Measurements from ENCODE around the gene VPS29. TPM values are rescaled to one million over a fixed set of nuclear protein-coding genes. Genes with fewer than 3 reads are reported as not detected.

Gene VPS29
- total and polyA plus RNA-seq, 2 experiments from 2014 or later = 39.1 to 115 TPM

DNA sequence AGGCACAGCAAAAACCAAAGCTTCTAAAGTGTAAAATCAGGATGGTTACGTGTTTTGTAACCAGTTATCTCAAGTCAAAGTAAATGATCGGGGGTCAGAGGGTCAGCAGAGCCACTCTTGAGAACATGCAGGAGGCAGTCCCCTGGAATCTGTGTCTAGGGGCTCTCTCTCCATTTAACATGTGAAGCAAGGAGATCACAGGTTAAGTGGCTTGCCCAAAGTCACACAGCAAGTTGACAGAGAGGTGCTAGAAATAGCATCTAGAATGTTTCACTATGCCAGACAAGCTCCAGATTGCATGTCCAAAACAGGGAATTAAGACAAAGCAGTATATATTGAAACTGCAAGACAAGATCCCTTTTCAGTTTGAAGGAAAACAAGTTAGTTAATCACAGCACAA is 47.8 kb upstream of the VPS29 start (continued):
- TF ChIP-seq, protein P1, sequence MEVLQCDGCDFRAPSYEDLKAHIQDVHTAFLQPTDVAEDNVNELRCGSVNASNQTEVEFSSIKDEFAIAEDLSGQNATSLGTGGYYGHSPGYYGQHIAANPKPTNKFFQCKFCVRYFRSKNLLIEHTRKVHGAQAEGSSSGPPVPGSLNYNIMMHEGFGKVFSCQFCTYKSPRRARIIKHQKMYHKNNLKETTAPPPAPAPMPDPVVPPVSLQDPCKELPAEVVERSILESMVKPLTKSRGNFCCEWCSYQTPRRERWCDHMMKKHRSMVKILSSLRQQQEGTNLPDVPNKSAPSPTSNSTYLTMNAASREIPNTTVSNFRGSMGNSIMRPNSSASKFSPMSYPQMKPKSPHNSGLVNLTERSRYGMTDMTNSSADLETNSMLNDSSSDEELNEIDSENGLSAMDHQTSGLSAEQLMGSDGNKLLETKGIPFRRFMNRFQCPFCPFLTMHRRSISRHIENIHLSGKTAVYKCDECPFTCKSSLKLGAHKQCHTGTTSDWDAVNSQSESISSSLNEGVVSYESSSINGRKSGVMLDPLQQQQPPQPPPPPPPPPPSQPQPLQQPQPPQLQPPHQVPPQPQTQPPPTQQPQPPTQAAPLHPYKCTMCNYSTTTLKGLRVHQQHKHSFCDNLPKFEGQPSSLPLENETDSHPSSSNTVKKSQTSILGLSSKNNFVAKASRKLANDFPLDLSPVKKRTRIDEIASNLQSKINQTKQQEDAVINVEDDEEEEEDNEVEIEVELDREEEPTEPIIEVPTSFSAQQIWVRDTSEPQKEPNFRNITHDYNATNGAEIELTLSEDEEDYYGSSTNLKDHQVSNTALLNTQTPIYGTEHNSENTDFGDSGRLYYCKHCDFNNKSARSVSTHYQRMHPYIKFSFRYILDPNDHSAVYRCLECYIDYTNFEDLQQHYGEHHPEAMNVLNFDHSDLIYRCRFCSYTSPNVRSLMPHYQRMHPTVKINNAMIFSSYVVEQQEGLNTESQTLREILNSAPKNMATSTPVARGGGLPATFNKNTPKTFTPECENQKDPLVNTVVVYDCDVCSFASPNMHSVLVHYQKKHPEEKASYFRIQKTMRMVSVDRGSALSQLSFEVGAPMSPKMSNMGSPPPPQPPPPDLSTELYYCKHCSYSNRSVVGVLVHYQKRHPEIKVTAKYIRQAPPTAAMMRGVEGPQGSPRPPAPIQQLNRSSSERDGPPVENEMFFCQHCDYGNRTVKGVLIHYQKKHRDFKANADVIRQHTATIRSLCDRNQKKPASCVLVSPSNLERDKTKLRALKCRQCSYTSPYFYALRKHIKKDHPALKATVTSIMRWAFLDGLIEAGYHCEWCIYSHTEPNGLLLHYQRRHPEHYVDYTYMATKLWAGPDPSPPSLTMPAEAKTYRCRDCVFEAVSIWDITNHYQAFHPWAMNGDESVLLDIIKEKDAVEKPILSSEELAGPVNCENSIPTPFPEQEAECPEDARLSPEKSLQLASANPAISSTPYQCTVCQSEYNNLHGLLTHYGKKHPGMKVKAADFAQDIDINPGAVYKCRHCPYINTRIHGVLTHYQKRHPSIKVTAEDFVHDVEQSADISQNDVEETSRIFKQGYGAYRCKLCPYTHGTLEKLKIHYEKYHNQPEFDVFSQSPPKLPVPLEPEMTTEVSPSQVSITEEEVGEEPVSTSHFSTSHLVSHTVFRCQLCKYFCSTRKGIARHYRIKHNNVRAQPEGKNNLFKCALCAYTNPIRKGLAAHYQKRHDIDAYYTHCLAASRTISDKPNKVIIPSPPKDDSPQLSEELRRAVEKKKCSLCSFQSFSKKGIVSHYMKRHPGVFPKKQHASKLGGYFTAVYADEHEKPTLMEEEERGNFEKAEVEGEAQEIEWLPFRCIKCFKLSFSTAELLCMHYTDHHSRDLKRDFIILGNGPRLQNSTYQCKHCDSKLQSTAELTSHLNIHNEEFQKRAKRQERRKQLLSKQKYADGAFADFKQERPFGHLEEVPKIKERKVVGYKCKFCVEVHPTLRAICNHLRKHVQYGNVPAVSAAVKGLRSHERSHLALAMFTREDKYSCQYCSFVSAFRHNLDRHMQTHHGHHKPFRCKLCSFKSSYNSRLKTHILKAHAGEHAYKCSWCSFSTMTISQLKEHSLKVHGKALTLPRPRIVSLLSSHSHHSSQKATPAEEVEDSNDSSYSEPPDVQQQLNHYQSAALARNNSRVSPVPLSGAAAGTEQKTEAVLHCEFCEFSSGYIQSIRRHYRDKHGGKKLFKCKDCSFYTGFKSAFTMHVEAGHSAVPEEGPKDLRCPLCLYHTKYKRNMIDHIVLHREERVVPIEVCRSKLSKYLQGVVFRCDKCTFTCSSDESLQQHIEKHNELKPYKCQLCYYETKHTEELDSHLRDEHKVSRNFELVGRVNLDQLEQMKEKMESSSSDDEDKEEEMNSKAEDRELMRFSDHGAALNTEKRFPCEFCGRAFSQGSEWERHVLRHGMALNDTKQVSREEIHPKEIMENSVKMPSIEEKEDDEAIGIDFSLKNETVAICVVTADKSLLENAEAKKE (CRISPR knock-in tag; IDR thresholded peaks at IDR 0.05) = no peak
- no peak for TF ChIP-seq EZH2phosphoT487 (IDR thresholded peaks at IDR 0.05; ENCODE audit: unreplicated experiment)

DNA sequence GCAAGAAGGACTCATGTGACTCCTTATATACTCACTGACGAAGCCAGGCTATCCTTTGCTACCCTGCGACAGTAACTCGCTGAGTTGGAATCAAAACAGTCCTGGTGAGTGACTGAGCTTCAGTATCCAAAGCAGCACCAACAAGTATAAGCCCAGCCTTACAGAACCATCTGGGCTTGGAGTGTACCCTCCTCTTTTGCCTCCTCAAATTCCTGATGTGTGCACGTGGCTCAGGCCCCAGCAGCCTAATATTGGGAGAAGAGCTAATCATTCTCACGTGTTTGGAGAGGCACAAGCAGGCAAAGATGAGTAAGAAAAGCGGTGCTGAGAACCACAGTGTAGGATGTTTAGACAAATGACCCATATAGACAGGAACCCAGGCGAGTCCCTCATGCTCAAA is 46.8 kb upstream of the VPS29 start:
- H3F3A ChIP-seq (replicated peaks; ENCODE audit: low read depth) = no peaks in the 10 kb centered on the region
- DNase-seq (ENCODE audit: low spot score) (no peak), ATAC-seq (no peak)
- H4K20me1 ChIP-seq (replicated peaks; ENCODE audit: insufficient read depth) = peaks cover 8% of the 10 kb centered on the region
- H3K79me2 ChIP-seq (replicated peaks; ENCODE audit: insufficient read depth) = peaks cover 8% of the 10 kb centered on the region
- H3K9me2 ChIP-seq (ENCODE audit: insufficient read depth) = no peaks in the 10 kb centered on the region
- H3K4me2 ChIP-seq = no peak overlapping the region
- H3K36me3 Mint-ChIP-seq (ENCODE audit: low read depth) = peaks cover 15% of the 10 kb centered on the region; the same call in 2 of the 3 replicates
- H3K9me3 Mint-ChIP-seq = no peaks in the 10 kb centered on the region
- H3K27ac Mint-ChIP-seq = no peak overlapping the region
- no peaks in the 10 kb centered on the region for H3K36me3 ChIP-seq (ENCODE audit: insufficient read depth)
- no peak overlapping the region; the same call in 1 of the 2 replicates for H3K27ac ChIP-seq (ENCODE audit: low read depth)
- H3K4me1 Mint-ChIP-seq = peaks cover 5% of the 10 kb centered on the region; the same call in 2 of the 3 replicates
- H3K27me3 Mint-ChIP-seq (ENCODE audit: insufficient read depth, low read depth, poor library complexity) = peaks cover 5% of the 10 kb centered on the region
- no peak for TF ChIP-seq POLR2AphosphoS5 (IDR thresholded peaks at IDR 0.05; ENCODE audit: low read depth)
- TF ChIP-seq, protein P2, sequence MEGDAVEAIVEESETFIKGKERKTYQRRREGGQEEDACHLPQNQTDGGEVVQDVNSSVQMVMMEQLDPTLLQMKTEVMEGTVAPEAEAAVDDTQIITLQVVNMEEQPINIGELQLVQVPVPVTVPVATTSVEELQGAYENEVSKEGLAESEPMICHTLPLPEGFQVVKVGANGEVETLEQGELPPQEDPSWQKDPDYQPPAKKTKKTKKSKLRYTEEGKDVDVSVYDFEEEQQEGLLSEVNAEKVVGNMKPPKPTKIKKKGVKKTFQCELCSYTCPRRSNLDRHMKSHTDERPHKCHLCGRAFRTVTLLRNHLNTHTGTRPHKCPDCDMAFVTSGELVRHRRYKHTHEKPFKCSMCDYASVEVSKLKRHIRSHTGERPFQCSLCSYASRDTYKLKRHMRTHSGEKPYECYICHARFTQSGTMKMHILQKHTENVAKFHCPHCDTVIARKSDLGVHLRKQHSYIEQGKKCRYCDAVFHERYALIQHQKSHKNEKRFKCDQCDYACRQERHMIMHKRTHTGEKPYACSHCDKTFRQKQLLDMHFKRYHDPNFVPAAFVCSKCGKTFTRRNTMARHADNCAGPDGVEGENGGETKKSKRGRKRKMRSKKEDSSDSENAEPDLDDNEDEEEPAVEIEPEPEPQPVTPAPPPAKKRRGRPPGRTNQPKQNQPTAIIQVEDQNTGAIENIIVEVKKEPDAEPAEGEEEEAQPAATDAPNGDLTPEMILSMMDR (conservative IDR thresholded peaks at IDR 0.05; ENCODE audit: low read depth in 2 of 2) = no peak
- TF ChIP-seq EZH2phosphoT487 (IDR thresholded peaks at IDR 0.05; ENCODE audit: unreplicated experiment) = no peak
- TF ChIP-seq, protein P1 (CRISPR knock-in tag; IDR thresholded peaks at IDR 0.05) = no peak
- TF ChIP-seq CREB1 (CRISPR knock-in tag; IDR thresholded peaks at IDR 0.05; ENCODE audit: low read depth) = no peak
- no peak overlapping the region for H3K4me3 ChIP-seq
- no peaks in the 10 kb centered on the region for H3K27me3 ChIP-seq (ENCODE audit: insufficient read depth)
- H3K4me1 ChIP-seq (ENCODE audit: insufficient read depth) = peaks cover 7% of the 10 kb centered on the region
- H2AFZ ChIP-seq = no peak overlapping the region
- H3K4me3 Mint-ChIP-seq = no peak overlapping the region
